ENCODE data around the gene NOL3. TPM values are rescaled to one million over a fixed set of nuclear protein-coding genes. Genes with fewer than 3 reads are reported as not detected.
A peak's percentile ranks its signal among the peaks of the same experiment; 100 is the strongest.

NOL3 gene
- total and polyA plus RNA-seq, 2 of the 4 experiments (the other 2 are of a cell fraction), result 6.1 to 17.2 TPM

DNA sequence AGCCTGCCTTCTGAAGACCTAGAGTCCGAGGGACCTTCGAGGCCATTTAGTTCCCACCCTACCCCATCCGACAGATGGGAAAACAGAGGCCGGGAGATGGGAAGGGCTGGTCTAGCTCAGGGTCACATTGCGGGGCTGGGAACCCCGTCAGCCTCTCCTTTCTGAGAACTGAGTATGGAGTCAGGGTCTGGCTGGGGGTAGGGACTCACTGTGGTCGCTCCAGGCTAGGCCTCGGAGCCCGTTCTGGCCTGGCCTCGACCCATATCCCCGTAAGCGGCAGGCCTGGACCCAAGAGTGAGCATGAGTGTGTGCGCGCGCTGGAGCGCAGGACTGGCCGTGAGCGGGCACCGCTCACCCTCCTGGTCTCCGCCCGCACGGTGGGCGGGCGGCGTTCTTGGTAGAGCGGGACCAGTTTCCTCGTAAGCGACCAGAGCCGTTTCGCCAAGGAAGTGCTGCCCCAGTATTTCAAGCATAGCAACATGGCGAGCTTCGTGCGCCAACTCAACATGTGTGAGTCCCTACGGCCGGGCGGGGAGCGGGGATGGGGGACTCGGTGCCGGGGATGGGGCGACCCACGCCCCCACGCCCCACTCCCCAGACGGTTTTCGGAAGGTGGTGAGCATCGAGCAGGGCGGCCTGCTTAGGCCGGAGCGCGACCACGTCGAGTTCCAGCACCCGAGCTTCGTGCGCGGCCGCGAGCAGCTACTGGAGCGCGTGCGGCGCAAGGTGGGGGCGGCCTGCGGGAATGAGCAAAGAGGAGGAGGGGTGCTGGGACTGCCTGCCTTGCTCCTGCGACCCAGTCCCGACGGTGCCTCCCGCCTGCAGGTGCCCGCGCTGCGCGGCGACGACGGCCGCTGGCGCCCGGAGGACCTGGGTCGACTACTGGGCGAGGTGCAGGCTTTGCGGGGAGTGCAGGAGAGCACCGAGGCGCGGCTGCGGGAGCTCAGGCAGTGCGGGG is 4.9 kb upstream of the NOL3 start:
- no peak overlapping the region for H3K14ac ChIP-seq (replicated peaks; ENCODE audit: low read depth, low read length)
- H4K5ac ChIP-seq (ENCODE audit: low read depth, low read length), result no peak overlapping the region
- TF ChIP-seq CEBPB (IDR thresholded peaks at IDR 0.05; ENCODE audit: low read depth, low read length), result no peak
- intact Hi-C loops (cut with micrococcal nuclease) (no loop called here), in situ Hi-C loops (cut with MboI; ENCODE audit: low sequenced_read_pairs) (no loop called here), dilution Hi-C loops (cut with HindIII; ENCODE audit: low sequenced_read_pairs, unreplicated experiment) (no loop called here)
- H2AFZ ChIP-seq (replicated peaks; ENCODE audit: low read length, poor library complexity), result peak overlapping the region; percentile 33
- no peak overlapping the region for H3K4ac ChIP-seq (ENCODE audit: low read depth, low read length)
- H2BK20ac ChIP-seq (ENCODE audit: low read depth, low read length), result no peak overlapping the region
- no peak for ATAC-seq (ENCODE audit: low read depth)
- peaks cover 29% of the 10 kb centered on the region for H3K4me1 ChIP-seq (ENCODE audit: control insufficient read depth, insufficient read depth, low read length)
- CTCF ChIA-PET, result no interaction called here
- H3K36me3 ChIP-seq (ENCODE audit: control insufficient read depth, insufficient read depth, low read length), result peaks cover 3% of the 10 kb centered on the region; the same call in 1 of the 2 replicates
- DNase-seq, result no peak
- no peak overlapping the region for H4K91ac ChIP-seq (ENCODE audit: insufficient read depth, low read depth, low read length)
- no peak overlapping the region for H2AK9ac ChIP-seq (replicated peaks; ENCODE audit: low read depth, low read length, poor library complexity)
- no peak overlapping the region for H3K18ac ChIP-seq (ENCODE audit: low read depth, low read length)
- no peak overlapping the region for H3K27ac ChIP-seq (ENCODE audit: insufficient read depth, low read length)
- no peak overlapping the region for H2BK5ac ChIP-seq (ENCODE audit: low read depth, low read length, poor library complexity, severe bottlenecking)
- no peak overlapping the region for H4K8ac ChIP-seq (ENCODE audit: low read depth in 2 of 2, low read length in 2 of 2)
- no peak overlapping the region for H3K9ac ChIP-seq (ENCODE audit: low read depth, low read length)
- no peak overlapping the region for H2AK5ac ChIP-seq (ENCODE audit: low read depth, low read length)
- H3K56ac ChIP-seq (ENCODE audit: extremely low read depth, insufficient read depth, low read length), result no peak overlapping the region
- no TSS peak for BruUV-seq (replicated peaks)
- H3K4me2 ChIP-seq (ENCODE audit: low read depth, low read length), result no peak overlapping the region
- no peaks in the 10 kb centered on the region for H4K20me1 ChIP-seq (ENCODE audit: insufficient read depth, low read length)
- peaks cover 0 to 12% of the 10 kb centered on the region in 2 experiments; a peak in 2 of 4 replicates for H3K79me1 ChIP-seq (ENCODE audit: low read depth in 1 of 2, low read length in 2 of 2)
- no peak overlapping the region for H3K23ac ChIP-seq (ENCODE audit: low read depth, low read length)
- 31% methylated on average over 29 of the region's 85 CpGs; no CpG with 5 or more reads in 1 of the 2 experiments for WGBS, 2 experiments (ENCODE audit: extremely low coverage in 2 of 2, insufficient read length in 1 of 2)
- H3K9me1 ChIP-seq (ENCODE audit: insufficient read depth, low read length), result peaks cover 7% of the 10 kb centered on the region; the same call in 1 of the 2 replicates
- POLR2A ChIA-PET (ENCODE audit: unreplicated experiment), result no interaction called here
- peaks cover 24% of the 10 kb centered on the region; the same call in 1 of the 2 replicates for H3K27me3 ChIP-seq (ENCODE audit: control insufficient read depth, insufficient read depth, low read length)
- no peak overlapping the region for H2BK15ac ChIP-seq (ENCODE audit: low read depth, low read length)
- no peaks in the 10 kb centered on the region for H3K9me3 ChIP-seq (ENCODE audit: control insufficient read depth, insufficient read depth, low read length)
- no peak overlapping the region for H3K4me3 ChIP-seq (ENCODE audit: insufficient read depth, low read depth, low read length)
- H2BK120ac ChIP-seq (ENCODE audit: low read depth, low read length), result no peak overlapping the region
